ENCODE results near the gene ADCY9.
A peak's percentile ranks its signal among the peaks of the same experiment; 100 is the strongest.

Gene ADCY9

GRCh38 chr16:3998793-3999478, 117.3 kb downstream of the ADCY9 start:
- no peak for DNase-seq (ENCODE audit: low read depth)
- H3K4me3 ChIP-seq (ENCODE audit: low read length) = peak overlapping the region; percentile 12
- TF ChIP-seq CTCF (conservative IDR thresholded peaks at IDR 0.05; ENCODE audit: low read depth, low read length) = no peak

- TF ChIP-seq CTCF (conservative IDR thresholded peaks at IDR 0.05; ENCODE audit: low read depth, low read length) = no peak
- DNase-seq (ENCODE audit: low read depth) = no peak
Observed at GRCh38 chr16:3997231-3997841, 118.9 kb downstream of the ADCY9 start.

GRCh38 chr16:3995001-3995400, 121.2 kb downstream of the ADCY9 start:
- TF ChIP-seq CTCF (conservative IDR thresholded peaks at IDR 0.05; ENCODE audit: low read depth, low read length) = no peak
- no peak for DNase-seq (ENCODE audit: low read depth)
- no peak overlapping the region for H3K4me3 ChIP-seq (ENCODE audit: low read length)

More at GRCh38 chr16:3997231-3997841, 118.9 kb downstream of the ADCY9 start:
- H3K4me3 ChIP-seq (ENCODE audit: low read length) = no peak overlapping the region

- DNase-seq (ENCODE audit: low read depth) = no peak
- TF ChIP-seq CTCF (conservative IDR thresholded peaks at IDR 0.05; ENCODE audit: low read depth, low read length) = no peak
Observed at GRCh38 chr16:3993052-3993785, 123.0 kb downstream of the ADCY9 start.

GRCh38 chr16:3992297-3993051, 123.8 kb downstream of the ADCY9 start:
- no peak overlapping the region for H3K4me3 ChIP-seq (ENCODE audit: low read length)
- TF ChIP-seq CTCF (conservative IDR thresholded peaks at IDR 0.05; ENCODE audit: low read depth, low read length) = no peak
- DNase-seq (ENCODE audit: low read depth) = no peak

More at GRCh38 chr16:3993052-3993785, 123.0 kb downstream of the ADCY9 start:
- no peak overlapping the region for H3K4me3 ChIP-seq (ENCODE audit: low read length)

- no peak for DNase-seq (ENCODE audit: low read depth)
- H3K4me3 ChIP-seq (ENCODE audit: low read length) = no peak overlapping the region
- no peak for TF ChIP-seq CTCF (conservative IDR thresholded peaks at IDR 0.05; ENCODE audit: low read depth, low read length)
Observed at GRCh38 chr16:3988824-3989223, 127.4 kb downstream of the ADCY9 start.
